ENCODE results near the gene ANKRD39. TPM values are rescaled to one million over a fixed set of nuclear protein-coding genes. Genes with fewer than 3 reads are reported as not detected.
"Not testable (repeated sequence)": the region's sequence is repeated elsewhere in the genome, so short reads cannot be mapped to it uniquely, and the experiment has no call there.

The ANKRD39 gene
- total RNA-seq, 1 experiment from 2014 or later: 11.1 TPM

- no peak for DNase-seq
- Histone ChIP-seq H3K27me3 (ENCODE audit: low read length) (no peaks in the 10 kb centered on the region), H4K20me1 (ENCODE audit: insufficient read depth, low read depth, low read length) (no peaks in the 10 kb centered on the region), H3K27ac (ENCODE audit: low read length) (no peak overlapping the region), H3K4me1 (ENCODE audit: low read length) (peaks cover 12% of the 10 kb centered on the region), H3K4me3 (ENCODE audit: low read length) (no peak overlapping the region), H3K9ac (ENCODE audit: low read length) (no peak overlapping the region), H3K9me3 (ENCODE audit: low read length) (no peaks in the 10 kb centered on the region), H3K9me2 (replicated peaks; ENCODE audit: insufficient read depth, low read length) (no peaks in the 10 kb centered on the region), H3K4me2 (ENCODE audit: low read depth, low read length, poor library complexity, severe bottlenecking) (no peak overlapping the region), H3K36me3 (ENCODE audit: insufficient read depth, low read length) (no peaks in the 10 kb centered on the region), H2AFZ (ENCODE audit: low read length) (no peak overlapping the region), H3K79me2 (ENCODE audit: low read length) (no peaks in the 10 kb centered on the region)
Observed at GRCh38 chr2:96890252-96890651, 32.4 kb upstream of the ANKRD39 start.

- not testable (repeated sequence) for H3K27ac ChIP-seq (ENCODE audit: low read length); H3K36me3 ChIP-seq (ENCODE audit: insufficient read depth, low read length); H2AFZ ChIP-seq (ENCODE audit: low read length); DNase-seq; H3K79me2 ChIP-seq (ENCODE audit: low read length); H3K9ac ChIP-seq (ENCODE audit: low read length); H3K4me2 ChIP-seq (ENCODE audit: low read depth, low read length, poor library complexity, severe bottlenecking); H3K9me2 ChIP-seq (replicated peaks; ENCODE audit: insufficient read depth, low read length); H4K20me1 ChIP-seq (ENCODE audit: insufficient read depth, low read depth, low read length); H3K27me3 ChIP-seq (ENCODE audit: low read length); H3K9me3 ChIP-seq (ENCODE audit: low read length); H3K4me3 ChIP-seq (ENCODE audit: low read length)
- peaks cover 12% of the 10 kb centered on the region for H3K4me1 ChIP-seq (ENCODE audit: low read length)
Observed at GRCh38 chr2:96889502-96889901, 31.7 kb upstream of the ANKRD39 start.

GRCh38 chr2:96888072-96889011 is 30.5 kb upstream of the ANKRD39 start:
- no peak overlapping the region for H3K4me3 ChIP-seq (ENCODE audit: low read length)

GRCh38 chr2:96887493-96888012 is 29.7 kb upstream of the ANKRD39 start:
- Histone ChIP-seq H3K9ac (ENCODE audit: low read length) (no peak overlapping the region), H3K4me3 (ENCODE audit: low read length) (no peak overlapping the region)

More at GRCh38 chr2:96888072-96889011, 30.5 kb upstream of the ANKRD39 start:
- Histone ChIP-seq H3K79me2 (ENCODE audit: low read length) (no peaks in the 10 kb centered on the region), H3K9ac (ENCODE audit: low read length) (no peak overlapping the region), H4K20me1 (ENCODE audit: insufficient read depth, low read depth, low read length) (no peaks in the 10 kb centered on the region), H3K9me3 (ENCODE audit: low read length) (no peaks in the 10 kb centered on the region), H3K36me3 (ENCODE audit: insufficient read depth, low read length) (no peaks in the 10 kb centered on the region), H3K4me1 (ENCODE audit: low read length) (peaks cover 12% of the 10 kb centered on the region), H3K27ac (ENCODE audit: low read length) (no peak overlapping the region), H3K4me2 (ENCODE audit: low read depth, low read length, poor library complexity, severe bottlenecking) (no peak overlapping the region), H3K27me3 (ENCODE audit: low read length) (no peaks in the 10 kb centered on the region), H2AFZ (ENCODE audit: low read length) (no peak overlapping the region), H3K9me2 (replicated peaks; ENCODE audit: insufficient read depth, low read length) (no peaks in the 10 kb centered on the region)
- DNase-seq: no peak

GRCh38 chr2:96885432-96886347 is 27.9 kb upstream of the ANKRD39 start:
- no peak for DNase-seq
- Histone ChIP-seq H2AFZ (ENCODE audit: low read length) (no peak overlapping the region), H3K9me2 (replicated peaks; ENCODE audit: insufficient read depth, low read length) (no peaks in the 10 kb centered on the region), H3K79me2 (ENCODE audit: low read length) (no peaks in the 10 kb centered on the region), H3K27me3 (ENCODE audit: low read length) (no peaks in the 10 kb centered on the region), H3K9me3 (ENCODE audit: low read length) (no peaks in the 10 kb centered on the region), H3K27ac (ENCODE audit: low read length) (no peak overlapping the region), H3K4me2 (ENCODE audit: low read depth, low read length, poor library complexity, severe bottlenecking) (no peak overlapping the region), H3K4me3 (ENCODE audit: low read length) (no peak overlapping the region), H3K36me3 (ENCODE audit: insufficient read depth, low read length) (no peaks in the 10 kb centered on the region), H4K20me1 (ENCODE audit: insufficient read depth, low read depth, low read length) (no peaks in the 10 kb centered on the region), H3K4me1 (ENCODE audit: low read length) (no peaks in the 10 kb centered on the region), H3K9ac (ENCODE audit: low read length) (no peak overlapping the region)

More at GRCh38 chr2:96887493-96888012, 29.7 kb upstream of the ANKRD39 start:
- Histone ChIP-seq H3K27me3 (ENCODE audit: low read length) (no peaks in the 10 kb centered on the region), H3K9me3 (ENCODE audit: low read length) (no peaks in the 10 kb centered on the region), H3K79me2 (ENCODE audit: low read length) (no peaks in the 10 kb centered on the region), H2AFZ (ENCODE audit: low read length) (no peak overlapping the region), H3K27ac (ENCODE audit: low read length) (no peak overlapping the region), H3K4me2 (ENCODE audit: low read depth, low read length, poor library complexity, severe bottlenecking) (no peak overlapping the region), H3K4me1 (ENCODE audit: low read length) (peaks cover 4% of the 10 kb centered on the region), H3K9me2 (replicated peaks; ENCODE audit: insufficient read depth, low read length) (no peaks in the 10 kb centered on the region), H4K20me1 (ENCODE audit: insufficient read depth, low read depth, low read length) (no peaks in the 10 kb centered on the region), H3K36me3 (ENCODE audit: insufficient read depth, low read length) (no peaks in the 10 kb centered on the region)
- DNase-seq: no peak

GRCh38 chr2:96884299-96885094 is 26.7 kb upstream of the ANKRD39 start:
- DNase-seq: no peak
- Histone ChIP-seq H3K9me3 (ENCODE audit: low read length) (no peaks in the 10 kb centered on the region), H3K4me1 (ENCODE audit: low read length) (no peaks in the 10 kb centered on the region), H3K36me3 (ENCODE audit: insufficient read depth, low read length) (no peaks in the 10 kb centered on the region), H3K27ac (ENCODE audit: low read length) (no peak overlapping the region), H4K20me1 (ENCODE audit: insufficient read depth, low read depth, low read length) (no peaks in the 10 kb centered on the region), H3K4me2 (ENCODE audit: low read depth, low read length, poor library complexity, severe bottlenecking) (no peak overlapping the region), H3K9me2 (replicated peaks; ENCODE audit: insufficient read depth, low read length) (no peaks in the 10 kb centered on the region), H3K4me3 (ENCODE audit: low read length) (no peak overlapping the region), H3K9ac (ENCODE audit: low read length) (no peak overlapping the region), H3K79me2 (ENCODE audit: low read length) (no peaks in the 10 kb centered on the region), H3K27me3 (ENCODE audit: low read length) (no peaks in the 10 kb centered on the region), H2AFZ (ENCODE audit: low read length) (no peak overlapping the region)

GRCh38 chr2:96883306-96883705 is 25.5 kb upstream of the ANKRD39 start:
- no peak overlapping the region for H3K27ac ChIP-seq (ENCODE audit: low read length)
- no peak overlapping the region for H3K4me3 ChIP-seq (ENCODE audit: low read length)
- no peaks in the 10 kb centered on the region for H3K36me3 ChIP-seq (ENCODE audit: insufficient read depth, low read length)
- H3K4me2 ChIP-seq (ENCODE audit: low read depth, low read length, poor library complexity, severe bottlenecking): no peak overlapping the region
- no peaks in the 10 kb centered on the region for H3K9me2 ChIP-seq (replicated peaks; ENCODE audit: insufficient read depth, low read length)
- DNase-seq: no peak
- H3K27me3 ChIP-seq (ENCODE audit: low read length): no peaks in the 10 kb centered on the region
- H3K4me1 ChIP-seq (ENCODE audit: low read length): no peaks in the 10 kb centered on the region
- H4K20me1 ChIP-seq (ENCODE audit: insufficient read depth, low read depth, low read length): no peaks in the 10 kb centered on the region
- no peaks in the 10 kb centered on the region for H3K79me2 ChIP-seq (ENCODE audit: low read length)
- no peak overlapping the region for H2AFZ ChIP-seq (ENCODE audit: low read length)
- H3K9ac ChIP-seq (ENCODE audit: low read length): no peak overlapping the region
- H3K9me3 ChIP-seq (ENCODE audit: low read length): no peaks in the 10 kb centered on the region

Data from Karpas-422 (cell line).